ENCODE data around the gene SMARCB1. TPM values are rescaled to one million over a fixed set of nuclear protein-coding genes. Genes with fewer than 3 reads are reported as not detected.

Gene SMARCB1
- polyA plus RNA-seq, 1 of the 3 experiments (the other 2 are of a cell fraction) = 215 TPM

DNA sequence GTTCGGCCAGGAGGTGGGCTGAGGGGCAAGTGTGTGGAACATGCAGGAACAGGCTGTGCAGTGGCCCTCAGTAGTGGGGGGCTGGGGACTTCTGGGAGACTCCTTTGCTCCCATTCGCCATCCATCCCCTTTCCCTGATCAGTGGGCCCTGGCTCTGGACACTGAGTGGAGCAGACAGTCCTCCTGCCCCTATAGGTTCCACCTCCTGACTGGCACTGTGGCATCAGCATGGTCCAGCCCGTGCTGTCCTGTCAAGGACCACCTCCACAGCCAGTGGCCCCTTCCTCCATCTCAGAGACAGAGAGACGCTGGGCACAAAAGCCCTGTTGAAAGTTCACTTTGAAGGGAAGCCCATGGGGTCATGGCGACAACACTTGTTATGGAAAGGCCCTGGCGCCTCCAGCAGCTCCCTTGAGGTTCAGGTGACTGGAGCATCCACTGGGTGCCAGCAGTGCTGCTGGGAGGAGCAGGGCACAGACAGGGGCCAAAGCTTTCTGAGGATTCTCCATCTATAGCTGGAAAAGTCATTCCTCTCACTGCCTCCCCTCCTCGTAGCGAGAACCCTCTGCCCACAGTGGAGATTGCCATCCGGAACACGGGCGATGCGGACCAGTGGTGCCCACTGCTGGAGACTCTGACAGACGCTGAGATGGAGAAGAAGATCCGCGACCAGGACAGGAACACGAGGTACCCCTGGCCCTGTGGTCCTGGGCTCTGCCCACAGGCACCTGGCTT is 46.4 kb downstream of the SMARCB1 start:
- H3K9me2 ChIP-seq = no peaks in the 10 kb centered on the region
- CTCF ChIA-PET = interaction anchor here (1.0 to 2.8 kb wide), 5 partner anchors 11 to 62 kb away, joined by 3 to 17 read pairs (median 6); no protein-coding TSS in a partner anchor
- TF ChIP-seq RAD21 (IDR thresholded peaks at IDR 0.05; ENCODE audit: low read length) (0 out of 2 replicates have a peak, but pooled peaks have one; percentile 2), RXRA (IDR thresholded peaks at IDR 0.05; ENCODE audit: borderline replicate concordance, low read depth) (no peak), EZH2phosphoT487 (IDR thresholded peaks at IDR 0.05; ENCODE audit: borderline replicate concordance, low read depth) (no peak), NFIC (IDR thresholded peaks at IDR 0.05; ENCODE audit: borderline replicate concordance) (no peak)
- TF ChIP-seq, protein P1, sequence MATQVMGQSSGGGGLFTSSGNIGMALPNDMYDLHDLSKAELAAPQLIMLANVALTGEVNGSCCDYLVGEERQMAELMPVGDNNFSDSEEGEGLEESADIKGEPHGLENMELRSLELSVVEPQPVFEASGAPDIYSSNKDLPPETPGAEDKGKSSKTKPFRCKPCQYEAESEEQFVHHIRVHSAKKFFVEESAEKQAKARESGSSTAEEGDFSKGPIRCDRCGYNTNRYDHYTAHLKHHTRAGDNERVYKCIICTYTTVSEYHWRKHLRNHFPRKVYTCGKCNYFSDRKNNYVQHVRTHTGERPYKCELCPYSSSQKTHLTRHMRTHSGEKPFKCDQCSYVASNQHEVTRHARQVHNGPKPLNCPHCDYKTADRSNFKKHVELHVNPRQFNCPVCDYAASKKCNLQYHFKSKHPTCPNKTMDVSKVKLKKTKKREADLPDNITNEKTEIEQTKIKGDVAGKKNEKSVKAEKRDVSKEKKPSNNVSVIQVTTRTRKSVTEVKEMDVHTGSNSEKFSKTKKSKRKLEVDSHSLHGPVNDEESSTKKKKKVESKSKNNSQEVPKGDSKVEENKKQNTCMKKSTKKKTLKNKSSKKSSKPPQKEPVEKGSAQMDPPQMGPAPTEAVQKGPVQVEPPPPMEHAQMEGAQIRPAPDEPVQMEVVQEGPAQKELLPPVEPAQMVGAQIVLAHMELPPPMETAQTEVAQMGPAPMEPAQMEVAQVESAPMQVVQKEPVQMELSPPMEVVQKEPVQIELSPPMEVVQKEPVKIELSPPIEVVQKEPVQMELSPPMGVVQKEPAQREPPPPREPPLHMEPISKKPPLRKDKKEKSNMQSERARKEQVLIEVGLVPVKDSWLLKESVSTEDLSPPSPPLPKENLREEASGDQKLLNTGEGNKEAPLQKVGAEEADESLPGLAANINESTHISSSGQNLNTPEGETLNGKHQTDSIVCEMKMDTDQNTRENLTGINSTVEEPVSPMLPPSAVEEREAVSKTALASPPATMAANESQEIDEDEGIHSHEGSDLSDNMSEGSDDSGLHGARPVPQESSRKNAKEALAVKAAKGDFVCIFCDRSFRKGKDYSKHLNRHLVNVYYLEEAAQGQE (IDR thresholded peaks at IDR 0.05; ENCODE audit: low read depth, low read length) = no peak
- H4K20me1 ChIP-seq (ENCODE audit: insufficient read depth) = no peaks in the 10 kb centered on the region; the same call in 1 of the 2 replicates
- POLR2A ChIA-PET = interaction anchor here (1.0 kb wide), 1 partner anchor 66 kb away, joined by 3 read pairs; the partner anchor contains the start of gene CHCHD10
- H3K9me3 ChIP-seq = no peaks in the 10 kb centered on the region
- H3K4me3 ChIP-seq (ENCODE audit: low read depth in 2 of 2, low read length in 1 of 2) = no peak overlapping the region
- H3K9ac ChIP-seq = no peak overlapping the region
- 88% methylated on average over 11 of the region's 16 CpGs for WGBS (ENCODE audit: low lambda C conversion rate)
- peak; percentile 16 for DNase-seq
- no peak overlapping the region for H2AFZ ChIP-seq (ENCODE audit: low read depth)
- peak overlapping the region in 1 of 2 experiments; percentile 83; a peak in 2 of 4 replicates for H3K27ac ChIP-seq (ENCODE audit: low read depth in 2 of 2, low read length in 1 of 2)
- no peaks in the 10 kb centered on the region for H3K27me3 ChIP-seq (ENCODE audit: insufficient read depth)
- H3F3A ChIP-seq (replicated peaks; ENCODE audit: insufficient read depth) = peaks cover 17% of the 10 kb centered on the region
- peaks cover 0 to 66% of the 10 kb centered on the region in 2 experiments; a peak in 2 of 4 replicates for H3K4me1 ChIP-seq (ENCODE audit: control insufficient read depth in 1 of 2, insufficient read depth in 2 of 2, low read depth in 1 of 2, low read length in 1 of 2)
- H3K36me3 ChIP-seq (replicated peaks in 1 of 2; ENCODE audit: control insufficient read depth in 1 of 2, insufficient read depth in 2 of 2, low read length in 1 of 2) = peaks cover 5 to 57% of the 10 kb centered on the region in 2 experiments
- peaks cover 21% of the 10 kb centered on the region for H3K79me2 ChIP-seq (ENCODE audit: insufficient read depth)
- H3K4me2 ChIP-seq = no peak overlapping the region

DNA sequence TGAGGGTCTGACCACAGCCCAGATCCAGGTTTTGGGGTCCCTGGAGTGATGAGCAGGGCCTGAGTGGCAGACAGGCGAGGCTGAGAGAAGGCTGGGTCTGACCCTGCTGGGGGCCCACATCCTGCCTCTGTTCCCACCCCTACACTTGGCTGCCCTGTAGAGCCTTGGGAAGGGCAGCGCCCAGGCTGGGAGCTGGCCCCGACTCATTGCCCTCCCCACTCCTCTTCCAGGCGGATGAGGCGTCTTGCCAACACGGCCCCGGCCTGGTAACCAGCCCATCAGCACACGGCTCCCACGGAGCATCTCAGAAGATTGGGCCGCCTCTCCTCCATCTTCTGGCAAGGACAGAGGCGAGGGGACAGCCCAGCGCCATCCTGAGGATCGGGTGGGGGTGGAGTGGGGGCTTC is 47.1 kb downstream of the SMARCB1 start:
- H3F3A ChIP-seq (replicated peaks; ENCODE audit: insufficient read depth) = peaks cover 10% of the 10 kb centered on the region
- H3K27me3 ChIP-seq (ENCODE audit: insufficient read depth) = no peaks in the 10 kb centered on the region
- no peak for TF ChIP-seq NFIC (IDR thresholded peaks at IDR 0.05; ENCODE audit: borderline replicate concordance)
- no peak for TF ChIP-seq ELF1 (IDR thresholded peaks at IDR 0.05)
- no peak for TF ChIP-seq EZH2phosphoT487 (IDR thresholded peaks at IDR 0.05; ENCODE audit: borderline replicate concordance, low read depth)
- no peak for TF ChIP-seq GABPA (IDR thresholded peaks at IDR 0.05; ENCODE audit: low read depth)
- no peak for TF ChIP-seq SIN3A (IDR thresholded peaks at IDR 0.05; ENCODE audit: borderline replicate concordance, low read depth, low read length)
- no peak for TF ChIP-seq YY1 (IDR thresholded peaks at IDR 0.05; ENCODE audit: low read depth)
- no peak for TF ChIP-seq FOSL2 (IDR thresholded peaks at IDR 0.05; ENCODE audit: borderline replicate concordance, low read depth)
- no peak for TF ChIP-seq RCOR1 (IDR thresholded peaks at IDR 0.05; ENCODE audit: low read length)
- TF ChIP-seq MXI1 (IDR thresholded peaks at IDR 0.05; ENCODE audit: low read depth, low read length) = no peak
- no peak for TF ChIP-seq CHD2 (IDR thresholded peaks at IDR 0.05; ENCODE audit: low read length, partially characterized antibody)
- TF ChIP-seq GATA2 (CRISPR knock-in tag; IDR thresholded peaks at IDR 0.05) = no peak
- no peak for TF ChIP-seq RFX5 (IDR thresholded peaks at IDR 0.05; ENCODE audit: low read length)
- TF ChIP-seq, protein P2, sequence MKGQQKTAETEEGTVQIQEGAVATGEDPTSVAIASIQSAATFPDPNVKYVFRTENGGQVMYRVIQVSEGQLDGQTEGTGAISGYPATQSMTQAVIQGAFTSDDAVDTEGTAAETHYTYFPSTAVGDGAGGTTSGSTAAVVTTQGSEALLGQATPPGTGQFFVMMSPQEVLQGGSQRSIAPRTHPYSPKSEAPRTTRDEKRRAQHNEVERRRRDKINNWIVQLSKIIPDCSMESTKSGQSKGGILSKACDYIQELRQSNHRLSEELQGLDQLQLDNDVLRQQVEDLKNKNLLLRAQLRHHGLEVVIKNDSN (IDR thresholded peaks at IDR 0.05; ENCODE audit: borderline replicate concordance, low read depth) = no peak
- TF ChIP-seq, protein P1 (IDR thresholded peaks at IDR 0.05; ENCODE audit: low read depth, low read length) = no peak
- H3K4me1 ChIP-seq (ENCODE audit: control insufficient read depth in 1 of 2, insufficient read depth in 2 of 2, low read depth in 1 of 2, low read length in 1 of 2) = peaks cover 0 to 62% of the 10 kb centered on the region in 2 experiments; a peak in 2 of 4 replicates
- WGBS (ENCODE audit: low lambda C conversion rate) = 91% methylated on average over 11 of the region's 13 CpGs
- peak overlapping the region in 1 of 2 experiments; percentile 83; a peak in 1 of 4 replicates for H3K27ac ChIP-seq (ENCODE audit: low read depth in 2 of 2, low read length in 1 of 2)
- H4K20me1 ChIP-seq (ENCODE audit: insufficient read depth) = no peaks in the 10 kb centered on the region; the same call in 1 of the 2 replicates
- H3K4me2 ChIP-seq = no peak overlapping the region
- no peak overlapping the region for H2AFZ ChIP-seq (ENCODE audit: low read depth)
- CTCF ChIA-PET = interaction anchor here (2.4 to 2.8 kb wide), 3 partner anchors 12 to 15 kb away, joined by 11 to 17 read pairs (median 15); no protein-coding TSS in a partner anchor
- H3K36me3 ChIP-seq (replicated peaks in 1 of 2; ENCODE audit: control insufficient read depth in 1 of 2, insufficient read depth in 2 of 2, low read length in 1 of 2) = peaks cover 0 to 52% of the 10 kb centered on the region in 2 experiments
- H3K9me2 ChIP-seq = no peaks in the 10 kb centered on the region
- H3K79me2 ChIP-seq (ENCODE audit: insufficient read depth) = peaks cover 21% of the 10 kb centered on the region
- no peak overlapping the region for H3K9ac ChIP-seq
- POLR2A ChIA-PET = no interaction called here
- peak; percentile 15 for DNase-seq
- H3K9me3 ChIP-seq = no peaks in the 10 kb centered on the region
- no peak overlapping the region for H3K4me3 ChIP-seq (ENCODE audit: low read depth in 2 of 2, low read length in 1 of 2)

Measured in SK-N-SH (cell line).